GM19455 (cell line): ENCODE results near the gene IL4.

Experiments used
- ATAC-seq: cut with Tn5 transposase; IDR thresholded peaks from one replicate; pipeline ENCODE4 v1.9.1; 2021; ENCODE audit not compliant: unreplicated experiment

The IL4 gene

GRCh38 chr5:132657676-132658380 is 16.0 kb upstream of the IL4 start, which contains the start of gene IL13:
TSS of gene IL13 (plus strand) at chr5:132658173. CDS start at chr5:132658187, 14 bp downstream.
- no peak for ATAC-seq

GRCh38 chr5:132658381-132659302 is 15.1 kb upstream of the IL4 start:
- ATAC-seq = no peak

GRCh38 chr5:132659598-132660493 is 13.9 kb upstream of the IL4 start:
- ATAC-seq = no peak

- ATAC-seq = no peak
These were observed 12.4 kb upstream of the IL4 start for GRCh38 chr5:132661231-132662003.

- ATAC-seq = no peak
These were observed 11.8 kb upstream of the IL4 start for GRCh38 chr5:132662004-132662401.

- peak; percentile 52 for ATAC-seq
These were observed 10.6 kb upstream of the IL4 start for GRCh38 chr5:132662925-132663770.

- peak; percentile 51 for ATAC-seq
These were observed 9.8 kb upstream of the IL4 start for GRCh38 chr5:132663771-132664695.

- ATAC-seq = no peak
These were observed 9.0 kb upstream of the IL4 start for GRCh38 chr5:132664696-132665209.

- no peak for ATAC-seq
These were observed 8.2 kb upstream of the IL4 start for GRCh38 chr5:132665574-132666080.

GRCh38 chr5:132666310-132667123 is 7.3 kb upstream of the IL4 start:
- ATAC-seq = no peak

GRCh38 chr5:132667309-132667708 is 6.5 kb upstream of the IL4 start:
- no peak for ATAC-seq

GRCh38 chr5:132667761-132668705 is 5.8 kb upstream of the IL4 start:
- no peak for ATAC-seq

GRCh38 chr5:132668706-132669454 is 4.9 kb upstream of the IL4 start:
- no peak for ATAC-seq

GRCh38 chr5:132669455-132669820 is 4.4 kb upstream of the IL4 start:
- ATAC-seq = no peak
